Stomach (tissue), 9 donors: ENCODE data around the gene ROBO1. TPM values are rescaled to one million over a fixed set of nuclear protein-coding genes. Genes with fewer than 3 reads are reported as not detected.

ENCODE experiments used
- DNase-seq, 2 donors: peaks; one replicate each; pipeline versions ENCODE4 v3.0.0 to v3.0.0-alpha.2; 2013 to 2019
- H3K27ac ChIP-seq, 5 donors: fragments of 200-600 bp in 4 of 5; sonication (generic) in 4 of 5; one replicate each; pipeline ENCODE4 v1.5.1; 2013 to 2019; ENCODE audit warnings: mild to moderate bottlenecking in 1 of 5, moderate library complexity in 1 of 5
- H3K27me3 ChIP-seq, 3 donors: fragments of 200-600 bp; sonication (generic); one replicate each; pipeline ENCODE4 v1.5.1; 2017 to 2019; ENCODE audit warnings: mixed run types in 1 of 3
- H3K36me3 ChIP-seq, 4 donors: fragments of 200-600 bp; sonication (generic); 1 replicate in 3 of 4; 2 replicates in 1 of 4; pipeline ENCODE4 v1.5.1; 2016 to 2019
- H3K4me1 ChIP-seq, 4 donors: fragments of 200-600 bp; sonication (generic); one replicate each; pipeline ENCODE4 v1.5.1; 2016 to 2019
- H3K4me3 ChIP-seq, 4 donors: fragments of 200-600 bp; sonication (generic) in 3 of 4; one replicate each; pipeline ENCODE4 v1.5.1; 2016 to 2019; ENCODE audit warnings: mild to moderate bottlenecking in 1 of 4
- H3K9me3 ChIP-seq, 4 donors: fragments of 200-600 bp; sonication (generic); one replicate each; pipeline ENCODE4 v1.5.1; 2016 to 2019
- CTCF ChIP-seq, 7 experiments: fragments of 450-650 bp in 4 of 7; fragments of 200-600 bp in 3 of 7; sonication (generic) in 3 of 7; IDR thresholded peaks; one replicate each; pipeline ENCODE4 v1.5.1; 2016 to 2019; ENCODE audit warnings: antibody characterized with exemption in 7 of 7, control low read depth in 2 of 7, mild to moderate bottlenecking in 1 of 7
- EP300 ChIP-seq: sonication (generic); formaldehyde crosslinking; IDR thresholded peaks from one replicate; pipeline ENCODE4 v1.6.1; 2017; ENCODE audit warnings: antibody characterized with exemption
- POLR2A ChIP-seq, 4 donors: fragments of 450-650 bp; IDR thresholded peaks; one replicate each; pipeline ENCODE4 v1.6.1; 2016; ENCODE audit warnings: antibody characterized with exemption in 4 of 4, control low read depth in 2 of 4, mild to moderate bottlenecking in 1 of 4, moderate library complexity in 1 of 4
- POLR2AphosphoS5 ChIP-seq, 3 donors: sonication (generic); formaldehyde crosslinking; IDR thresholded peaks; one replicate each; pipeline ENCODE4 v1.6.1; 2016; ENCODE audit warnings: antibody characterized with exemption in 3 of 3
- WGBS, 5 donors: extraction: QIAGEN DNeasy Blood & Tissue Kit in 3 of 5; methylation state at CpG; one replicate each; pipeline versions ENCODE4 v1.1.5 to v1.1.7; 2013 to 2018; 5-methylcytosine and 5-hydroxymethylcytosine counted together
- intact Hi-C: fragments of 100-400 bp; cut with DNase I; formaldehyde crosslinking; loops from one replicate; pipeline ENCODE4 v1.15.1; 2023; ENCODE audit warnings: low total_unique reads
- polyA plus RNA-seq, 3 donors: library from polyadenylated mRNA; stranded (reverse); fragments of 200-250 nt; gene quantifications; one replicate each; pipeline ENCODE4 v1.2.3, GENCODE V29; 2013
- total RNA-seq, 5 donors: library from RNA; depleted of rRNA; stranded (reverse); fragments of >200 nt; gene quantifications; one replicate each; pipeline versions ENCODE4 v1.1.0 to v1.2.3, GENCODE V29; 2014 to 2016
- donor health status: healthy with polysubstance abuse.
- donor health status: Bipolar disorder and iron deficiency.
- donor health status: healthy.

The ROBO1 gene
- total and polyA plus RNA-seq, 8 donors: 2.0 to 174 (median 4.5) TPM

GRCh38 chr3:78858174-78858573, 909.6 kb downstream of the ROBO1 start:
- Histone ChIP-seq H3K36me3 (no peaks in the 10 kb centered on the region), H3K27ac (no peak overlapping the region), H3K4me3 (no peak overlapping the region), H3K9me3 (no peaks in the 10 kb centered on the region), H3K27me3 (no peaks in the 10 kb centered on the region), H3K4me1 (peaks cover 0 to 16% (median 5%) of the 10 kb centered on the region in 4 donors)
- intact Hi-C loops: no loop called here
- 46 to 81% (median 62%) methylated on average over 1 of the region's 1 CpG for WGBS, 5 donors
- TF ChIP-seq CTCF (IDR thresholded peaks at IDR 0.05): no peak
- no peak for TF ChIP-seq EP300
- TF ChIP-seq POLR2A (IDR thresholded peaks at IDR 0.05): no peak
- TF ChIP-seq POLR2AphosphoS5 (IDR thresholded peaks at IDR 0.05): no peak
- no peak for DNase-seq

DNA sequence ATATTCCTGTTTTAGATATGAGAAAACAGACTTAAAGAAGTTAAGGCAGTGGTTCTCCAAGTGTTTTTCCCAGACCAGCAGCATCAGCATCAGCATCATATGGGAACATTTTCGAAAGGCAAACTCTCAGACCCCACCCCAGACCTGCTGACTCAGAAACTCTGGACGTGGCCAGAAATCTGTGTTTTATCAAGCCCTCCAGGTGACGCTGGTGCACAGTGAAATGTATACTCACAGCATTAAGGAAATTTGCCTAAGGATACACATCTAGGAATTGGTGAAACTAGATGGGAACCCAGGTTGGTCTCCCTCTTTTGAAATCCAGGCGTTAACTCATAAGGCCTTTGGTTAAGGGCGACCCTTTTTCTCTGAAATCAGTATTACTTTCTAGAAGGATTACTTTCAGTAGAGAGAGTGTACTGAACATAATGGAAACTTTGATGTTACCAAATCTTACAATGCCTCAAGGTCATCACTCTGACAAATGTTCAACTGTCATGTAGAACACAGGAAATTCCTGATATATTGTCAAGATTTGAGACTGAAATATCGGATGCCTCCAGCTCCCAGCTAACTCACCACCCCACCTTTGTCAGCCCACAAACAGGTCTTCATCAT, 910.2 kb downstream of the ROBO1 start:
- DNase-seq: peak in 1 of 2 donors; percentile 37
- no peaks in the 10 kb centered on the region for H3K9me3 ChIP-seq
- intact Hi-C loops: no loop called here
- H3K4me3 ChIP-seq: no peak overlapping the region
- peaks cover 0 to 16% (median 5%) of the 10 kb centered on the region in 4 donors for H3K4me1 ChIP-seq
- no peak overlapping the region for H3K27ac ChIP-seq
- 64 to 79% (median 77%) methylated on average over 6 of the region's 6 CpGs for WGBS, 5 donors
- TF ChIP-seq EP300 (no peak), POLR2A (IDR thresholded peaks at IDR 0.05) (no peak), POLR2AphosphoS5 (IDR thresholded peaks at IDR 0.05) (no peak), CTCF (IDR thresholded peaks at IDR 0.05) (no peak)
- no peaks in the 10 kb centered on the region for H3K36me3 ChIP-seq
- no peaks in the 10 kb centered on the region for H3K27me3 ChIP-seq

DNA sequence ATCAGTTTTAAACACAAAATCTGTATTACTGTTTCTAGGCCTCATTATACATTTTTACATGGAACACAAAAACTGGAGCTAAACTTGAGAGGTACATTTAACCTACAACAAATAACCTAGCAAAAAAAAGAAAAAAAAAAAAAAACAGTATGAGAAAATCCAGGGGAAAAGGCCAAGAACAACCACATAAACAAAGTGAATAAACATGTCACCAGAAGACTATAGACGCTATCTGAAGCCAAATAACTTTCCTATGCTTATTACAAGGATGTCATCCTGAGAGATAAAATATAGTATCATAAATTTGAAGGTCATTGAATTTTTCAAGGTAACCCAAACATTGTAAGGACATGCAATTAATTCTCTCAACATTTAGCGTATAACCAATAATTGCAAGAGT, 911.6 kb downstream of the ROBO1 start:
- Histone ChIP-seq H3K36me3 (no peaks in the 10 kb centered on the region), H3K4me3 (no peak overlapping the region), H3K27ac (no peak overlapping the region), H3K4me1 (peaks cover 0 to 16% (median 5%) of the 10 kb centered on the region in 4 donors), H3K9me3 (no peaks in the 10 kb centered on the region), H3K27me3 (no peaks in the 10 kb centered on the region)
- intact Hi-C loops: no loop called here
- TF ChIP-seq POLR2AphosphoS5 (IDR thresholded peaks at IDR 0.05) (no peak), EP300 (no peak), POLR2A (IDR thresholded peaks at IDR 0.05) (no peak), CTCF (IDR thresholded peaks at IDR 0.05) (no peak)
- 69 to 89% (median 81%) methylated on average over 2 of the region's 2 CpGs for WGBS, 5 donors
- DNase-seq: no peak

DNA sequence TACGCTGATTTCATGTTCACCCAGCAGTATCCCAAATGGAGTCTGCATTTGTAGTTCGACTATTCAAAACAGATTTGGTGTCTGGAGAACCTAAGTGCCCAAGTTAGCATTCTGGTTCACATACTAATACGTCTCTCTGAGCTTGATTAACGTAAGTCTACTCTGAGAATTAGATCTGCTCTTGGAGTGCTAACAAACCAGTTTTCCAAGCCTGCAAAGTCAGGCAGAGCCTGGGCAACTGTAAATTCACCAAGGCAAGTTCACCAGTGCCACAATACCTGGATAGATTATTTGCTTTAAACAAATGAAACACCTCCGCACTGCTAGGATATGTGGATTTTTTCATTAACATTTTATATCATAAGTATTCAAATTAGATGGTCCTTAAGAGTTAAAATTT, 912.6 kb downstream of the ROBO1 start:
- H3K9me3 ChIP-seq: no peaks in the 10 kb centered on the region
- intact Hi-C loops: no loop called here
- 47 to 71% (median 60%) methylated on average over 5 of the region's 5 CpGs for WGBS, 5 donors
- no peak for TF ChIP-seq CTCF (IDR thresholded peaks at IDR 0.05)
- no peak overlapping the region for H3K27ac ChIP-seq
- H3K4me3 ChIP-seq: no peak overlapping the region
- H3K36me3 ChIP-seq: no peaks in the 10 kb centered on the region
- H3K4me1 ChIP-seq: peaks cover 0 to 16% (median 5%) of the 10 kb centered on the region in 4 donors
- DNase-seq: no peak
- H3K27me3 ChIP-seq: no peaks in the 10 kb centered on the region
